ENCODE data around the gene PRXL2A. TPM values are rescaled to one million over a fixed set of nuclear protein-coding genes. Genes with fewer than 3 reads are reported as not detected.
"Not testable (repeated sequence)": the region's sequence is repeated elsewhere in the genome, so short reads cannot be mapped to it uniquely, and the experiment has no call there.

The PRXL2A gene
- total RNA-seq, 1 experiment from 2014 or later = 1.7 TPM

GRCh38 chr10:80474597-80474910, 66.2 kb downstream of the PRXL2A start:
- H3K9me2 ChIP-seq (replicated peaks; ENCODE audit: insufficient read depth, low read length) = no peaks in the 10 kb centered on the region
- H3K27ac ChIP-seq (ENCODE audit: low read length) = no peak overlapping the region
- no peaks in the 10 kb centered on the region for H4K20me1 ChIP-seq (ENCODE audit: insufficient read depth, low read depth, low read length)
- no peak for DNase-seq
- H3K36me3 ChIP-seq (ENCODE audit: insufficient read depth, low read length) = no peaks in the 10 kb centered on the region
- no peaks in the 10 kb centered on the region for H3K27me3 ChIP-seq (ENCODE audit: low read length)
- H3K4me2 ChIP-seq (ENCODE audit: low read depth, low read length, poor library complexity, severe bottlenecking) = no peak overlapping the region
- no peak overlapping the region for H3K4me3 ChIP-seq (ENCODE audit: low read length)
- H3K79me2 ChIP-seq (ENCODE audit: low read length) = no peaks in the 10 kb centered on the region
- no peak overlapping the region for H2AFZ ChIP-seq (ENCODE audit: low read length)
- no peaks in the 10 kb centered on the region for H3K9me3 ChIP-seq (ENCODE audit: low read length)
- H3K9ac ChIP-seq (ENCODE audit: low read length) = no peak overlapping the region
- peaks cover 25% of the 10 kb centered on the region for H3K4me1 ChIP-seq (ENCODE audit: low read length)

- no peak overlapping the region for H3K9ac ChIP-seq (ENCODE audit: low read length)
- no peaks in the 10 kb centered on the region for H3K36me3 ChIP-seq (ENCODE audit: insufficient read depth, low read length)
- no peak overlapping the region for H2AFZ ChIP-seq (ENCODE audit: low read length)
- DNase-seq = no peak
- H4K20me1 ChIP-seq (ENCODE audit: insufficient read depth, low read depth, low read length) = no peaks in the 10 kb centered on the region
- no peak overlapping the region for H3K4me3 ChIP-seq (ENCODE audit: low read length)
- H3K4me1 ChIP-seq (ENCODE audit: low read length) = peaks cover 23% of the 10 kb centered on the region
- H3K9me3 ChIP-seq (ENCODE audit: low read length) = no peaks in the 10 kb centered on the region
- no peaks in the 10 kb centered on the region for H3K79me2 ChIP-seq (ENCODE audit: low read length)
- no peaks in the 10 kb centered on the region for H3K9me2 ChIP-seq (replicated peaks; ENCODE audit: insufficient read depth, low read length)
- H3K27ac ChIP-seq (ENCODE audit: low read length) = no peak overlapping the region
- H3K4me2 ChIP-seq (ENCODE audit: low read depth, low read length, poor library complexity, severe bottlenecking) = no peak overlapping the region
- H3K27me3 ChIP-seq (ENCODE audit: low read length) = no peaks in the 10 kb centered on the region
These were observed 66.6 kb downstream of the PRXL2A start for GRCh38 chr10:80474941-80475340.

- H3K4me3 ChIP-seq (ENCODE audit: low read length); H3K27me3 ChIP-seq (ENCODE audit: low read length); H3K36me3 ChIP-seq (ENCODE audit: insufficient read depth, low read length); H3K9me2 ChIP-seq (replicated peaks; ENCODE audit: insufficient read depth, low read length); H3K79me2 ChIP-seq (ENCODE audit: low read length); H3K27ac ChIP-seq (ENCODE audit: low read length); H3K9me3 ChIP-seq (ENCODE audit: low read length); H3K4me2 ChIP-seq (ENCODE audit: low read depth, low read length, poor library complexity, severe bottlenecking); H2AFZ ChIP-seq (ENCODE audit: low read length); H3K9ac ChIP-seq (ENCODE audit: low read length); H4K20me1 ChIP-seq (ENCODE audit: insufficient read depth, low read depth, low read length); DNase-seq: not testable (repeated sequence)
- peaks cover 23% of the 10 kb centered on the region for H3K4me1 ChIP-seq (ENCODE audit: low read length)
These were observed 67.3 kb downstream of the PRXL2A start for GRCh38 chr10:80475641-80476040.

GRCh38 chr10:80476685-80477084, 68.3 kb downstream of the PRXL2A start:
- no peaks in the 10 kb centered on the region for H3K79me2 ChIP-seq (ENCODE audit: low read length)
- no peak overlapping the region for H3K27ac ChIP-seq (ENCODE audit: low read length)
- H4K20me1 ChIP-seq (ENCODE audit: insufficient read depth, low read depth, low read length) = no peaks in the 10 kb centered on the region

GRCh38 chr10:80477813-80478212, 69.5 kb downstream of the PRXL2A start:
- Histone ChIP-seq H3K27ac (ENCODE audit: low read length) (no peak overlapping the region), H3K79me2 (ENCODE audit: low read length) (no peaks in the 10 kb centered on the region), H3K4me2 (ENCODE audit: low read depth, low read length, poor library complexity, severe bottlenecking) (no peak overlapping the region), H3K4me1 (ENCODE audit: low read length) (peaks cover 5% of the 10 kb centered on the region), H3K27me3 (ENCODE audit: low read length) (no peaks in the 10 kb centered on the region), H4K20me1 (ENCODE audit: insufficient read depth, low read depth, low read length) (no peaks in the 10 kb centered on the region), H3K9me3 (ENCODE audit: low read length) (no peaks in the 10 kb centered on the region), H3K9me2 (replicated peaks; ENCODE audit: insufficient read depth, low read length) (no peaks in the 10 kb centered on the region), H2AFZ (ENCODE audit: low read length) (no peak overlapping the region), H3K9ac (ENCODE audit: low read length) (no peak overlapping the region), H3K4me3 (ENCODE audit: low read length) (no peak overlapping the region), H3K36me3 (ENCODE audit: insufficient read depth, low read length) (no peaks in the 10 kb centered on the region)
- no peak for DNase-seq

More at GRCh38 chr10:80476685-80477084, 68.3 kb downstream of the PRXL2A start:
- Histone ChIP-seq H3K36me3 (ENCODE audit: insufficient read depth, low read length) (no peaks in the 10 kb centered on the region), H3K4me2 (ENCODE audit: low read depth, low read length, poor library complexity, severe bottlenecking) (no peak overlapping the region), H3K9me2 (replicated peaks; ENCODE audit: insufficient read depth, low read length) (no peaks in the 10 kb centered on the region), H3K9me3 (ENCODE audit: low read length) (no peaks in the 10 kb centered on the region), H3K4me1 (ENCODE audit: low read length) (peaks cover 16% of the 10 kb centered on the region), H2AFZ (ENCODE audit: low read length) (no peak overlapping the region), H3K27me3 (ENCODE audit: low read length) (no peaks in the 10 kb centered on the region), H3K4me3 (ENCODE audit: low read length) (no peak overlapping the region), H3K9ac (ENCODE audit: low read length) (no peak overlapping the region)
- no peak for DNase-seq

- H2AFZ ChIP-seq (ENCODE audit: low read length); H3K27ac ChIP-seq (ENCODE audit: low read length); H3K9ac ChIP-seq (ENCODE audit: low read length); H3K4me2 ChIP-seq (ENCODE audit: low read depth, low read length, poor library complexity, severe bottlenecking); H3K36me3 ChIP-seq (ENCODE audit: insufficient read depth, low read length); H3K9me2 ChIP-seq (replicated peaks; ENCODE audit: insufficient read depth, low read length); H3K4me3 ChIP-seq (ENCODE audit: low read length); DNase-seq; H3K9me3 ChIP-seq (ENCODE audit: low read length); H3K4me1 ChIP-seq (ENCODE audit: low read length); H3K79me2 ChIP-seq (ENCODE audit: low read length); H4K20me1 ChIP-seq (ENCODE audit: insufficient read depth, low read depth, low read length); H3K27me3 ChIP-seq (ENCODE audit: low read length): not testable (repeated sequence)
These were observed 72.0 kb downstream of the PRXL2A start for GRCh38 chr10:80480373-80480772.

GRCh38 chr10:80480852-80481251, 72.5 kb downstream of the PRXL2A start:
- Histone ChIP-seq H3K9ac (ENCODE audit: low read length) (no peak overlapping the region), H3K4me2 (ENCODE audit: low read depth, low read length, poor library complexity, severe bottlenecking) (no peak overlapping the region), H3K4me3 (ENCODE audit: low read length) (no peak overlapping the region), H3K79me2 (ENCODE audit: low read length) (no peaks in the 10 kb centered on the region), H3K27me3 (ENCODE audit: low read length) (no peaks in the 10 kb centered on the region), H3K4me1 (ENCODE audit: low read length) (no peaks in the 10 kb centered on the region), H3K9me2 (replicated peaks; ENCODE audit: insufficient read depth, low read length) (no peaks in the 10 kb centered on the region), H3K36me3 (ENCODE audit: insufficient read depth, low read length) (no peaks in the 10 kb centered on the region), H3K27ac (ENCODE audit: low read length) (no peak overlapping the region), H2AFZ (ENCODE audit: low read length) (no peak overlapping the region), H4K20me1 (ENCODE audit: insufficient read depth, low read depth, low read length) (no peaks in the 10 kb centered on the region), H3K9me3 (ENCODE audit: low read length) (no peaks in the 10 kb centered on the region)
- no peak for DNase-seq

GRCh38 chr10:80484243-80484642, 75.9 kb downstream of the PRXL2A start:
- H3K79me2 ChIP-seq (ENCODE audit: low read length) = no peaks in the 10 kb centered on the region

GRCh38 chr10:80484676-80485075, 76.3 kb downstream of the PRXL2A start:
- no peak for DNase-seq
- no peaks in the 10 kb centered on the region for H3K27me3 ChIP-seq (ENCODE audit: low read length)
- H3K79me2 ChIP-seq (ENCODE audit: low read length) = no peaks in the 10 kb centered on the region
- no peak overlapping the region for H3K9ac ChIP-seq (ENCODE audit: low read length)
- H3K4me3 ChIP-seq (ENCODE audit: low read length) = no peak overlapping the region
- H3K4me1 ChIP-seq (ENCODE audit: low read length) = no peaks in the 10 kb centered on the region
- no peaks in the 10 kb centered on the region for H3K36me3 ChIP-seq (ENCODE audit: insufficient read depth, low read length)
- H3K27ac ChIP-seq (ENCODE audit: low read length) = no peak overlapping the region
- no peaks in the 10 kb centered on the region for H4K20me1 ChIP-seq (ENCODE audit: insufficient read depth, low read depth, low read length)
- no peak overlapping the region for H2AFZ ChIP-seq (ENCODE audit: low read length)
- no peaks in the 10 kb centered on the region for H3K9me2 ChIP-seq (replicated peaks; ENCODE audit: insufficient read depth, low read length)
- no peak overlapping the region for H3K4me2 ChIP-seq (ENCODE audit: low read depth, low read length, poor library complexity, severe bottlenecking)
- H3K9me3 ChIP-seq (ENCODE audit: low read length) = no peaks in the 10 kb centered on the region

More at GRCh38 chr10:80484243-80484642, 75.9 kb downstream of the PRXL2A start:
- Histone ChIP-seq H3K4me3 (ENCODE audit: low read length) (no peak overlapping the region), H3K9ac (ENCODE audit: low read length) (no peak overlapping the region), H3K36me3 (ENCODE audit: insufficient read depth, low read length) (no peaks in the 10 kb centered on the region), H3K9me3 (ENCODE audit: low read length) (no peaks in the 10 kb centered on the region), H3K27ac (ENCODE audit: low read length) (no peak overlapping the region), H3K4me1 (ENCODE audit: low read length) (no peaks in the 10 kb centered on the region), H3K27me3 (ENCODE audit: low read length) (no peaks in the 10 kb centered on the region), H2AFZ (ENCODE audit: low read length) (no peak overlapping the region), H4K20me1 (ENCODE audit: insufficient read depth, low read depth, low read length) (no peaks in the 10 kb centered on the region), H3K9me2 (replicated peaks; ENCODE audit: insufficient read depth, low read length) (no peaks in the 10 kb centered on the region), H3K4me2 (ENCODE audit: low read depth, low read length, poor library complexity, severe bottlenecking) (no peak overlapping the region)
- DNase-seq = no peak

Data from Karpas-422 (cell line).